Astrocyte (in vitro differentiated cells and primary cell): ENCODE data around the gene CD55. TPM values are rescaled to one million over a fixed set of nuclear protein-coding genes. Genes with fewer than 3 reads are reported as not detected.

Source experiments
- DNase-seq: peaks from one replicate; pipeline ENCODE4 v3.0.0-alpha.2; 2010; ENCODE audit warnings: low read depth
- FAIRE-seq: peaks from 2 replicates; lab custom pipeline; 2011; peaks lifted over from hg19 to GRCh38; lab: Jason Lieb, UNC
- H2AFZ ChIP-seq: 2 replicates; pipeline ENCODE4 v1.6.0; 2012; ENCODE audit warnings: low read depth, low read length, inconsistent platforms
- H3K27ac ChIP-seq: 2 replicates; pipeline ENCODE4 v1.5.1; 2011; ENCODE audit warnings: low read depth, low read length, inconsistent platforms
- H3K27me3 ChIP-seq: 2 replicates; pipeline ENCODE4 v1.6.0; 2011; ENCODE audit warnings: low read length, inconsistent platforms; ENCODE audit not compliant: insufficient read depth
- H3K36me3 ChIP-seq: 2 replicates; pipeline ENCODE4 v1.5.1; 2011; ENCODE audit warnings: low read length, inconsistent platforms; ENCODE audit not compliant: insufficient read depth
- H3K4me1 ChIP-seq: 2 replicates; pipeline ENCODE4 v1.5.1; 2011; ENCODE audit warnings: low read length, inconsistent platforms; ENCODE audit not compliant: insufficient read depth
- H3K4me2 ChIP-seq: 2 replicates; pipeline ENCODE4 v1.6.0; 2012; ENCODE audit warnings: low read length, inconsistent platforms
- H3K4me3 ChIP-seq: 2 replicates; pipeline ENCODE4 v1.5.1; 2011; ENCODE audit warnings: low read depth, mild to moderate bottlenecking, low read length, inconsistent platforms; ENCODE audit not compliant: insufficient read depth
- H3K79me2 ChIP-seq: 2 replicates; pipeline ENCODE4 v1.6.0; 2012; ENCODE audit warnings: mild to moderate bottlenecking, low read length, inconsistent platforms; ENCODE audit not compliant: insufficient read depth
- H3K9ac ChIP-seq: 2 replicates; pipeline ENCODE4 v1.6.0; 2012; ENCODE audit warnings: mild to moderate bottlenecking, low read length, inconsistent platforms
- H3K9me3 ChIP-seq: 2 replicates; pipeline ENCODE4 v1.5.1; 2012; ENCODE audit warnings: low read depth, mild to moderate bottlenecking, low read length, inconsistent platforms; ENCODE audit not compliant: insufficient read depth
- H4K20me1 ChIP-seq: 2 replicates; pipeline ENCODE4 v1.6.0; 2012; ENCODE audit warnings: low read length, inconsistent platforms; ENCODE audit not compliant: insufficient read depth
- H3K27ac Mint-ChIP-seq: one replicate; pipeline ENCODE4 v1.8.0; 2021; ENCODE audit warnings: mild to moderate bottlenecking, mixed read lengths; ENCODE audit not compliant: unreplicated experiment
- H3K27me3 Mint-ChIP-seq: one replicate; pipeline ENCODE4 v1.8.0; 2021; ENCODE audit warnings: low read depth, mixed read lengths; ENCODE audit not compliant: unreplicated experiment
- H3K36me3 Mint-ChIP-seq: one replicate; pipeline ENCODE4 v1.8.0; 2021; ENCODE audit warnings: low read depth, mixed read lengths; ENCODE audit not compliant: unreplicated experiment
- H3K4me1 Mint-ChIP-seq: one replicate; pipeline ENCODE4 v1.8.0; 2021; ENCODE audit warnings: low read depth, mixed read lengths; ENCODE audit not compliant: unreplicated experiment
- H3K4me3 Mint-ChIP-seq: one replicate; pipeline ENCODE4 v1.8.0; 2021; ENCODE audit warnings: mild to moderate bottlenecking, moderate library complexity, mixed read lengths; ENCODE audit not compliant: unreplicated experiment
- H3K9me3 Mint-ChIP-seq: one replicate; pipeline ENCODE4 v1.8.0; 2021; ENCODE audit warnings: mild to moderate bottlenecking, mixed read lengths; ENCODE audit not compliant: unreplicated experiment
- EZH2 ChIP-seq: IDR thresholded peaks from 2 replicates; pipeline ENCODE4 v1.6.1; 2012; ENCODE audit warnings: mild to moderate bottlenecking, low read length, inconsistent platforms; ENCODE audit not compliant: insufficient read depth
- total RNA-seq: library from RNA; stranded (reverse); gene quantifications from 2 replicates; pipeline ENCODE4 v1.2.1, GENCODE V29; 2021
- TF ChIP-seq, protein P1 (sequence below): IDR thresholded peaks from 2 replicates; pipeline ENCODE4 v1.5.1; 2011; ENCODE audit warnings: low read depth, mild to moderate bottlenecking, inconsistent platforms, low read length, moderate library complexity; ENCODE audit not compliant: insufficient read depth

CD55 gene
- total RNA-seq, 1 donor from 2014 or later = 18.7 TPM

DNA sequence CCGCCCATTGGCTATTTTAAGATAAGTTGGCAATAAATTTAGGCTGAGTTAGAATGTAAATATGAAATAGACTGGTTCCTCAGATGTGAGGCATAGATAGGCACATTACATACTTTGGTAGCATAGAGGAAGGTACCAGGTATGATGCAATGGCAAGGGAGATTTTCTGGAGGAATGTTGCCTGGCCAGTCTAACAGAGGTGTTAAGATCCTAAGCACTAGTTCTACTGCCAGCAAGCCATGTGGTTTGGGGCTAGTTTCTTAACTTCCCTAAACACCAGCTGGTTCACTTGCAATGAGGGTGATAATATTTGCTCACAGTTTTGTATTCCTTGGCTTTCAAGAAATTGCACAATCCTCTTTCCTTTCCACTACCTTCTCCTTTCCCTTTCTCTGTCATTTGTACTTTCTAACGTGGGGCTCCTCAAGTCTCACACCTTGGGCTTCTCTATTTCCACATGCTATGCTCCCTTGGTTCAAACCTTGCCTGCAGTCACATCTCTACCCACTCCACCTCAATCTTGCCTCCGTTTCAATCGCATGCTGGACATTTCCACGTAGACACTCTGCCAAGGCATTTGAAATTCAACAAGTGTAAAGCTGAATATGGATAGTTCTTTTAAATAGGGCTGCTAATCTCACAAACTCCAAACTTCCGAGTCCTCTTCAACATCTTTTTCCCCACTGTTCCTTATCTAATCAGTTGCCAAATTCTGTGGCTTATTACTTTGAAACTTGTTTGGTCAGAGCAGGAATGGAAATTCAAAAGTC, 4.7 kb upstream of the CD55 start:
- no peak for TF ChIP-seq EZH2
- TF ChIP-seq, protein P1, sequence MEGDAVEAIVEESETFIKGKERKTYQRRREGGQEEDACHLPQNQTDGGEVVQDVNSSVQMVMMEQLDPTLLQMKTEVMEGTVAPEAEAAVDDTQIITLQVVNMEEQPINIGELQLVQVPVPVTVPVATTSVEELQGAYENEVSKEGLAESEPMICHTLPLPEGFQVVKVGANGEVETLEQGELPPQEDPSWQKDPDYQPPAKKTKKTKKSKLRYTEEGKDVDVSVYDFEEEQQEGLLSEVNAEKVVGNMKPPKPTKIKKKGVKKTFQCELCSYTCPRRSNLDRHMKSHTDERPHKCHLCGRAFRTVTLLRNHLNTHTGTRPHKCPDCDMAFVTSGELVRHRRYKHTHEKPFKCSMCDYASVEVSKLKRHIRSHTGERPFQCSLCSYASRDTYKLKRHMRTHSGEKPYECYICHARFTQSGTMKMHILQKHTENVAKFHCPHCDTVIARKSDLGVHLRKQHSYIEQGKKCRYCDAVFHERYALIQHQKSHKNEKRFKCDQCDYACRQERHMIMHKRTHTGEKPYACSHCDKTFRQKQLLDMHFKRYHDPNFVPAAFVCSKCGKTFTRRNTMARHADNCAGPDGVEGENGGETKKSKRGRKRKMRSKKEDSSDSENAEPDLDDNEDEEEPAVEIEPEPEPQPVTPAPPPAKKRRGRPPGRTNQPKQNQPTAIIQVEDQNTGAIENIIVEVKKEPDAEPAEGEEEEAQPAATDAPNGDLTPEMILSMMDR = no peak
- Histone ChIP-seq H3K79me2 (no peaks in the 10 kb centered on the region), H3K4me3 (no peak overlapping the region), H3K4me2 (no peak overlapping the region), H3K4me1 (peaks cover 7% of the 10 kb centered on the region), H3K27me3 (no peaks in the 10 kb centered on the region), H4K20me1 (no peaks in the 10 kb centered on the region), H2AFZ (no peak overlapping the region), H3K9me3 (no peaks in the 10 kb centered on the region), H3K36me3 (no peaks in the 10 kb centered on the region), H3K9ac (no peak overlapping the region), H3K27ac (no peak overlapping the region)
- H3K4me1 Mint-ChIP-seq = peaks cover 1% of the 10 kb centered on the region
- H3K27ac Mint-ChIP-seq = no peak overlapping the region
- H3K36me3 Mint-ChIP-seq = no peaks in the 10 kb centered on the region
- no peaks in the 10 kb centered on the region for H3K9me3 Mint-ChIP-seq
- peaks cover 7% of the 10 kb centered on the region for H3K27me3 Mint-ChIP-seq
- no peak for DNase-seq
- no peak overlapping the region for H3K4me3 Mint-ChIP-seq
- FAIRE-seq = no peak

DNA sequence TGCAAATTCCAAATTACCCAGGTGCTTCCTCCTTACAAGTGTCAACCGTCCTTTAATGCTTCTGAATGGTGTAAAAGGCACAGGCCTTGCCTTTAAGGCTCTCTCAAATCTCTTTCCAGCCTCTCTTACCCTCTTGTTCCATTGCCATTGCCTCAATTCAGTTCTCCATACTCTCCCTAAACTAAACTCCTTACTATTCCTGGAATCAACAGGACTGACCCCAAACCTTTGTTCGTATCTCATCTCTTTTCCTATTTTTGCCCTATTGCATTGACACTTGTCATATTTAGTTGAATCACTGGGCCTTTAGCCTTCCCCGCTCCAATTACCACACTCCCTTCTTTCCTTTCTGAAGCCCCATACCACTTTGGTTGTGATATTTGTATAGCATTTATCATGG, 3.9 kb upstream of the CD55 start:
- Mint-ChIP-seq H3K36me3 (no peaks in the 10 kb centered on the region), H3K4me1 (peaks cover 1% of the 10 kb centered on the region), H3K4me3 (no peak overlapping the region), H3K9me3 (no peaks in the 10 kb centered on the region), H3K27me3 (peaks cover 7% of the 10 kb centered on the region), H3K27ac (no peak overlapping the region)
- no peak overlapping the region for H3K27ac ChIP-seq
- peaks cover 7% of the 10 kb centered on the region for H3K4me1 ChIP-seq
- DNase-seq (no peak), FAIRE-seq (no peak)
- H3K36me3 ChIP-seq = no peaks in the 10 kb centered on the region
- H3K4me2 ChIP-seq = no peak overlapping the region
- H3K9ac ChIP-seq = no peak overlapping the region
- no peaks in the 10 kb centered on the region for H3K79me2 ChIP-seq
- H2AFZ ChIP-seq = no peak overlapping the region
- H3K4me3 ChIP-seq = no peak overlapping the region
- no peaks in the 10 kb centered on the region for H3K27me3 ChIP-seq
- no peaks in the 10 kb centered on the region for H4K20me1 ChIP-seq
- TF ChIP-seq, protein P1 = no peak
- no peak for TF ChIP-seq EZH2
- no peaks in the 10 kb centered on the region for H3K9me3 ChIP-seq

DNA sequence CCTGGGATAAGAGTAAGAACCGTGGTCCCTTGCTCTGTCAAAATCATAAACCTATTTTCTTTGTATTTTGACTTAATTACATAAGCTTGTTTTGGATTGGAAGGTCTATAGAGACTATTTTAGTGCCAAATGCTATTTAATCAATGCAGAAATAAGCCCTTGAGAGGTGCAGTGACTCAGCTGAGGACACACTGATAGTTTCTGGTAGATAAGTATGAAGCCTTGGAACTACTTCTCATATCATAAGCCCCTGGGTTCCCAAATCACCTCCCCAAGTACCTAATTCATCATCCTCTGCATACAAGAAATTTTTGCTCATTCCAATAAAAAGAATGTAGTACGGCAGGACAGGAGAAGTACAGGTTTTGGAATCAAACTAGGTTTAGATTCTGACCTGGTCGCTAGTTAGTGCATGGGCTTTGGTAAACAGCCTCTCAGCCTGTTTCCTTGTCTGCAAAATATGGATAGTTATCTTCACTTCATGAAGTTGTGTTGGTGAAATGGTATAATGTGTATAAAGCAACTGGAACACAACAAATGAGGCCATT, 3.3 kb upstream of the CD55 start:
- DNase-seq = no peak
- H3K4me1 Mint-ChIP-seq = peaks cover 1% of the 10 kb centered on the region

More for the DNA sequence above, 3.3 kb upstream of the CD55 start:
- Histone ChIP-seq H4K20me1 (no peaks in the 10 kb centered on the region), H3K4me1 (peaks cover 7% of the 10 kb centered on the region), H3K9ac (no peak overlapping the region), H3K27me3 (no peaks in the 10 kb centered on the region), H2AFZ (no peak overlapping the region), H3K4me2 (no peak overlapping the region), H3K4me3 (no peak overlapping the region), H3K36me3 (no peaks in the 10 kb centered on the region), H3K9me3 (no peaks in the 10 kb centered on the region), H3K27ac (no peak overlapping the region), H3K79me2 (no peaks in the 10 kb centered on the region)
- peaks cover 7% of the 10 kb centered on the region for H3K27me3 Mint-ChIP-seq
- no peak overlapping the region for H3K4me3 Mint-ChIP-seq
- no peak for FAIRE-seq
- no peaks in the 10 kb centered on the region for H3K36me3 Mint-ChIP-seq
- H3K9me3 Mint-ChIP-seq = no peaks in the 10 kb centered on the region
- no peak overlapping the region for H3K27ac Mint-ChIP-seq
- TF ChIP-seq, protein P1 = no peak
- TF ChIP-seq EZH2 = no peak
